HCT116 (cell line): Measurements from ENCODE around the gene UXT. TPM values are rescaled to one million over a fixed set of nuclear protein-coding genes. Genes with fewer than 3 reads are reported as not detected.

Experiments
- ATAC-seq: fragments of 200-7000 bp; cut with Tn5 transposase; 2 replicates; pipeline ENCODE4 v1.9.1; 2020; ENCODE audit warnings: mild to moderate bottlenecking, moderate library complexity
- BruUV-seq: library from RNA; stranded (reverse); fragments of 400-500 nt; replicated peaks from 2 replicates; lab custom pipeline; 2021; lab: Mats Ljungman, UMichigan
- CTCF ChIA-PET: fragments of 300-600 bp; sonication (Branson Sonifier 250); formaldehyde crosslinking; loops from one replicate; lab custom pipeline; 2021; ENCODE audit warnings: antibody characterized with exemption; lab: Charles Lee
- POLR2A ChIA-PET: fragments of 300-600, 350-600 bp; sonication (Branson Sonifier 250); formaldehyde crosslinking; loops from one replicate; lab custom pipeline; 2021; ENCODE audit warnings: antibody characterized with exemption; lab: Charles Lee
- RAD21 ChIA-PET, 2 experiments: fragments of 300-600 bp; sonication (Branson Sonifier 250); formaldehyde crosslinking; loops; one replicate each; lab custom pipeline; 2023; ENCODE audit warnings: low total read pairs in 2 of 2; ENCODE audit not compliant: uncharacterized antibody in 2 of 2, unreplicated experiment in 2 of 2, low non-redundant PET in 1 of 2; lab: Charles Lee
- DNase-seq: peaks from one replicate; pipeline ENCODE4 v3.0.0-alpha.2; 2010; ENCODE audit warnings: low read depth, low spot score
- H2AFZ ChIP-seq: fragments of 200-600 bp; shearing (Covaris generic), sonication (generic); 2 replicates; pipeline ENCODE4 v1.6.1; 2017; ENCODE audit warnings: low read depth, mixed run types, mixed read lengths, antibody characterized with exemption, low read length; ENCODE audit not compliant: poor library complexity, severe bottlenecking
- H3K27ac ChIP-seq: 2 replicates; pipeline ENCODE4 v1.5.1; 2012; ENCODE audit warnings: low read depth, low read length
- H3K27me3 ChIP-seq: fragments of 200-600 bp; sonication (generic); 2 replicates; pipeline ENCODE4 v1.6.1; 2016; ENCODE audit warnings: mixed run types, low read length, mixed read lengths; ENCODE audit not compliant: insufficient read depth
- H3K36me3 ChIP-seq, 2 experiments: fragments of 200-500 bp in 1 of 2; fragments of 200-600 bp in 1 of 2; sonication (Bioruptor generic) in 1 of 2; sonication (generic) in 1 of 2; 2 replicates each; pipeline versions ENCODE4 v1.5.1 to v1.6.1; 2014 to 2016; ENCODE audit warnings: low read length in 2 of 2, inconsistent platforms in 1 of 2, mixed read lengths in 1 of 2, mixed run types in 1 of 2; ENCODE audit not compliant: insufficient read depth in 2 of 2, control insufficient read depth in 1 of 2
- H3K4me1 ChIP-seq, 2 experiments: fragments of 200-600 bp in 1 of 2; sonication (generic) in 1 of 2; 2 replicates each; pipeline versions ENCODE4 v1.5.1 to v1.6.1; 2012 to 2017; ENCODE audit warnings: low read length in 2 of 2, inconsistent platforms in 1 of 2, mild to moderate bottlenecking in 1 of 2, mixed read lengths in 1 of 2, mixed run types in 1 of 2, moderate library complexity in 1 of 2; ENCODE audit not compliant: insufficient read depth in 2 of 2, control insufficient read depth in 1 of 2
- H3K4me2 ChIP-seq: fragments of 200-600 bp; sonication (generic); 2 replicates; pipeline ENCODE4 v1.6.1; 2017; ENCODE audit warnings: mixed run types, low read length, mixed read lengths
- H3K4me3 ChIP-seq, 2 experiments: fragments of 200-600 bp in 1 of 2; sonication (generic) in 1 of 2; replicated peaks in 1 of 2; 2 replicates each; pipeline ENCODE4 v1.5.1; 2011 to 2016; ENCODE audit warnings: low read length in 2 of 2, control low read depth in 1 of 2, low read depth in 1 of 2, mild to moderate bottlenecking in 1 of 2, mixed read lengths in 1 of 2, mixed run types in 1 of 2
- H3K79me2 ChIP-seq: fragments of 200-600 bp; sonication (generic); 2 replicates; pipeline ENCODE4 v1.6.1; 2017; ENCODE audit warnings: mild to moderate bottlenecking, mixed run types, low read length, moderate library complexity, mixed read lengths; ENCODE audit not compliant: insufficient read depth
- H3K9ac ChIP-seq: fragments of 200-600 bp; sonication (generic); 2 replicates; pipeline ENCODE4 v1.6.1; 2016; ENCODE audit warnings: low read length, mixed read lengths
- H3K9me2 ChIP-seq: fragments of 200-600 bp; sonication (generic), shearing (Covaris generic); 2 replicates; pipeline ENCODE4 v1.6.1; 2017; ENCODE audit warnings: mixed run types, mild to moderate bottlenecking, moderate library complexity; ENCODE audit not compliant: insufficient read depth
- H3K9me3 ChIP-seq, 2 experiments: fragments of 200-500 bp in 1 of 2; fragments of 200-600 bp in 1 of 2; sonication (Bioruptor generic) in 1 of 2; sonication (generic) in 1 of 2; 2 replicates each; pipeline ENCODE4 v1.6.1; 2014 to 2017; ENCODE audit warnings: low read length in 2 of 2, mixed read lengths in 2 of 2, inconsistent platforms in 1 of 2, low read depth in 1 of 2, mild to moderate bottlenecking in 1 of 2, mixed run types in 1 of 2, moderate library complexity in 1 of 2; ENCODE audit not compliant: control insufficient read depth in 1 of 2, insufficient read depth in 1 of 2
- H4K20me1 ChIP-seq: fragments of 200-600 bp; sonication (generic), shearing (Covaris generic); 2 replicates; pipeline ENCODE4 v1.6.1; 2017; ENCODE audit warnings: mixed run types, mild to moderate bottlenecking, moderate library complexity; ENCODE audit not compliant: insufficient read depth
- CBX3 ChIP-seq: IDR thresholded peaks from 2 replicates; pipeline ENCODE4 v1.6.1; 2012; ENCODE audit warnings: low read depth
- CEBPB ChIP-seq: IDR thresholded peaks from 2 replicates; pipeline ENCODE4 v1.6.1; 2012; ENCODE audit warnings: low read depth
- ELF1 ChIP-seq: IDR thresholded peaks from 2 replicates; pipeline ENCODE4 v1.6.1; 2012; ENCODE audit warnings: low read depth, borderline replicate concordance
- EZH2 ChIP-seq: fragments of 200-600 bp; sonication (generic); IDR thresholded peaks from 2 replicates; pipeline ENCODE4 v1.6.1; 2017; ENCODE audit warnings: antibody characterized with exemption, mixed run types
- POLR2AphosphoS5 ChIP-seq: IDR thresholded peaks from 2 replicates; pipeline ENCODE4 v1.6.1; 2011; ENCODE audit warnings: mild to moderate bottlenecking, low read depth, low read length, moderate library complexity
- RAD21 ChIP-seq: IDR thresholded peaks from 2 replicates; pipeline ENCODE4 v1.6.1; 2012; ENCODE audit warnings: low read depth, mild to moderate bottlenecking
- ZNF274 ChIP-seq: fragments of 200-500 bp; sonication (Bioruptor generic); IDR thresholded peaks from 2 replicates; pipeline ENCODE4 v1.6.1; 2014; ENCODE audit warnings: mild to moderate bottlenecking, low read depth, low read length, inconsistent platforms
- intact Hi-C: fragments of 100-400 bp; cut with micrococcal nuclease; formaldehyde crosslinking; loops from 2 replicates; pipeline ENCODE4 v1.10.0; 2022
- total RNA-seq: library from RNA; stranded (reverse); gene quantifications from one replicate; pipeline ENCODE4 v1.2.1, GENCODE V29; 2021; ENCODE audit not compliant: unreplicated experiment
- TF ChIP-seq, protein P1 (sequence below), 3 experiments: fragments of 200-600 bp in 1 of 3; sonication (generic) in 1 of 3; IDR thresholded peaks in 2 of 3; conservative IDR thresholded peaks in 1 of 3; 2 replicates each; pipeline ENCODE4 v1.5.1; 2012 to 2017; ENCODE audit warnings: low read depth in 2 of 3, low read length in 2 of 3, antibody characterized with exemption in 1 of 3, borderline replicate concordance in 1 of 3, control low read depth in 1 of 3, mild to moderate bottlenecking in 1 of 3, mixed read lengths in 1 of 3, mixed run types in 1 of 3, moderate library complexity in 1 of 3; ENCODE audit not compliant: insufficient read depth in 1 of 3

The UXT gene
- total RNA-seq, 1 experiment from 2014 or later: 106 TPM

DNA sequence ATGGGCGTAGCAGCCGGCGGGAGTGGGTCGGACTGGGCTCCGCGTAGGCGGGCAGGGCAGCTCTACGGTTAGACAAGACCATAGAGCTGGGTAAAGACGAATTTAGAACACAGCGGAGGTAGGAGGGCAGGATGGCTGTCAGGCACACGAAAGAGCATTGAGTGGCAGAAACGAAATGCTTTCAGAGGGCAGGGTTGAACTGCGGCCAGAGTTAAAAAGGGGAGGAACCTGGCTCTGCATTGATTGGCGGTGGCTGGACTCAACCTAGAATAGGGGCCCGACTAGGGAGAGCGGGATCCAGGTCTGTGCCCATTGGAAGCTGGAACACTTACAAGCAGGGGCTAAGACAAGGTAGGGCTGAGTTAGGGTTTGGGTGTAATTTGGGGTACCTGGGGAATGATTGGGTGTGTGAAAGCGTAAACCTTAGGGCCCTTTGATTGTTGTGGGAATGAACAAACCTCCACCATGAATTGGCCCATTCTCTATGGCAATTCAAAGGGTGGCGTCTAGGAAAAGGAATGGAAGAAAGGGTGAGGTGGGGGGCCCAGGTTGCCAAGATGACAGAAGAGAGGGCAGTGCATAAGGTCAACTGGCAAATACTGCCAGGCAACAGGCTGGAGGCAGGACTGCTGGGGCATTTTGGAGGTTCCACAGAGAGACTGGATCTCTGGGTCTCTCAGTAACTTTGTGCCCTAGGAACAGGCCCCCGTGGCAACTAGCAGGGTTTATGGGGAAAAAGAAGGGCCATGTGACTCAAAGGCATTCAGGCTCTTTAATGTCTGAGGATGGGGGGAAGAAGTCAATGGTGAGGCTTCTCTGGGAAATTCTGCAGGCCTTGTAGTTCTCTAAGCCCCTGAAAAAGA is 7.7 kb downstream of the UXT start:
- Histone ChIP-seq H3K27ac (peak overlapping the region; percentile 61), H3K4me1 (peaks cover 8 to 20% of the 10 kb centered on the region in 2 experiments; a peak in 3 of 4 replicates), H2AFZ (no peak overlapping the region), H3K9ac (peak overlapping the region; percentile 57), H3K9me3 (no peaks in the 10 kb centered on the region), H3K79me2 (peaks cover 25% of the 10 kb centered on the region), H3K36me3 (peaks cover 10% of the 10 kb centered on the region in 2 experiments), H3K4me2 (peak overlapping the region; percentile 83), H4K20me1 (no peaks in the 10 kb centered on the region), H3K9me2 (no peaks in the 10 kb centered on the region), H3K4me3 (peak overlapping the region; percentile 36 to 51), H3K27me3 (no peaks in the 10 kb centered on the region)
- POLR2A ChIA-PET: no interaction called here
- DNase-seq (no peak), ATAC-seq (peak; percentile 18)
- CTCF ChIA-PET: no interaction called here
- intact Hi-C loops: no loop called here
- TF ChIP-seq CEBPB (no peak), RAD21 (no peak), ELF1 (no peak), POLR2AphosphoS5 (peak; percentile 45; the same call in 1 of the 2 replicates), CBX3 (no peak), ZNF274 (no peak), EZH2 (no peak)
- TF ChIP-seq, protein P1, sequence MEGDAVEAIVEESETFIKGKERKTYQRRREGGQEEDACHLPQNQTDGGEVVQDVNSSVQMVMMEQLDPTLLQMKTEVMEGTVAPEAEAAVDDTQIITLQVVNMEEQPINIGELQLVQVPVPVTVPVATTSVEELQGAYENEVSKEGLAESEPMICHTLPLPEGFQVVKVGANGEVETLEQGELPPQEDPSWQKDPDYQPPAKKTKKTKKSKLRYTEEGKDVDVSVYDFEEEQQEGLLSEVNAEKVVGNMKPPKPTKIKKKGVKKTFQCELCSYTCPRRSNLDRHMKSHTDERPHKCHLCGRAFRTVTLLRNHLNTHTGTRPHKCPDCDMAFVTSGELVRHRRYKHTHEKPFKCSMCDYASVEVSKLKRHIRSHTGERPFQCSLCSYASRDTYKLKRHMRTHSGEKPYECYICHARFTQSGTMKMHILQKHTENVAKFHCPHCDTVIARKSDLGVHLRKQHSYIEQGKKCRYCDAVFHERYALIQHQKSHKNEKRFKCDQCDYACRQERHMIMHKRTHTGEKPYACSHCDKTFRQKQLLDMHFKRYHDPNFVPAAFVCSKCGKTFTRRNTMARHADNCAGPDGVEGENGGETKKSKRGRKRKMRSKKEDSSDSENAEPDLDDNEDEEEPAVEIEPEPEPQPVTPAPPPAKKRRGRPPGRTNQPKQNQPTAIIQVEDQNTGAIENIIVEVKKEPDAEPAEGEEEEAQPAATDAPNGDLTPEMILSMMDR (IDR thresholded peaks at IDR 0.05 in 2 of 3, conservative IDR thresholded peaks at IDR 0.05 in 1 of 3; ENCODE audit: borderline replicate concordance in 1 of 3, insufficient read depth in 1 of 3, low read depth in 2 of 3, low read length in 2 of 3): no peak
- BruUV-seq: TSS peak; percentile 41
- RAD21 ChIA-PET: no interaction called here
